Activated CD4-positive, alpha-beta T cell treated with anti-CD3 and anti-CD28 coated beads, Interleukin-2, amount 50 U/mL, for 1 hour (primary cell): Measurements from ENCODE around the gene BICD1.
"Not testable (repeated sequence)": the region's sequence is repeated elsewhere in the genome, so short reads cannot be mapped to it uniquely, and the experiment has no call there.

Source experiments
- DNase-seq: peaks from one replicate; pipeline ENCODE4 v3.0.0-alpha.2; 2020

BICD1 gene

GRCh38 chr12:32146074-32146873 is 39.6 kb downstream of the BICD1 start:
- no peak for DNase-seq

- no peak for DNase-seq
Measured at GRCh38 chr12:32148372-32148771, 41.7 kb downstream of the BICD1 start.

DNA sequence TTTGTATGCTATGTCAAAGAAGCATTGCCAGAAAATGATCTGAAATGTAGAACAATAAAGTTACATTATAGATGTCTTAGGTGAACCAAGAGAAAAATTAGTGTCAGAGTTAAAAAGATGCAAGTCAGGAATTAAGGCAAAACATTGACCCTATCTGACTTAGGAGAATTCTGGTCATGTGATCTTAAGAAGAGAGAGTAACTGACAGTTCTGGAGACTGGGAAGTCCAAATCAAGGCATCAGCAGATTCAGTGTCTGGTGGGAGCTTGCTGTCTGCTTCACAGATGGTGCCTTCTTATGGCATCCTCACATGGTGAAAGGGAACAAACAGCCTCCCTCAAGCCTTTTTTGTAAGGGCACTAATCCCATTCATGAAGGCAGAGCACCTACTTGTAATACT is 42.8 kb downstream of the BICD1 start:
- no peak for DNase-seq

DNA sequence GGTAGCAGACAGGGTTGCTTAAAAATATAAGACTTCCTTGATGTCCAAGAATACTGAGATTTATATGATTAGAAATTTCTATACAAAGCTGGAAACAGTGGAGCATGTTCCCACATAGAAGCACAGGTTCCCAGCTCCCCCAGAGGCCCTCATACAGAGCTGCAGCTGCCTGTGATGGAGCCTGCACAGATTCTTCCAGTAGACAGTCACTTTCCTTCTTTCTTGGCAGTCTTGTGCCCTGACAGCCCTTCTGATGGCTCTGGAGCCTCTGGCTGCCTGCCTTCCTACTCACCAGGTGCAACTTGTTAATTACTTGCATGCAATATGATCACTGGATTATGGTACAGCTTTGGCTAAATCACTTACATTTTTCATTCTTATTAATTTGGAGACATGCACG is 44.4 kb downstream of the BICD1 start:
- DNase-seq = no peak

DNA sequence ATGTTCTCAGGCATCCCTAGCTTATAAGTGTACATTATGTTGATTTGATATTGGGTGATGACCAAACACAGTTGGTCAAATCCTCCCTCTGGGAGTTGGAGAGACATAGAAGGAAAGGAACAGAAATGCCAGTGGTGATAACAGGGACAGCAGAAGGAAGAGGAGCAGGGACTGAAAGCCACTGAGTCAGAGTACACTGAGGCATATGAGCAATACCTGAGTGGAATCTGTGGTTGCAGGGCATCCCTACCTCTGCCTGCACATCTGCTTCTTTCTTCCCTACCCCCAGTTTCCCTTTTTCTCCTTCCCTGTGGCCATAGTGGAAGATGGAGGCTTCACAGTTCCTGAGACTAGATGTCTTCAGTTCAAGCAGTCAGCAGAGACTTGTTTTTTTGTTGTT is 44.9 kb downstream of the BICD1 start:
- no peak for DNase-seq

DNA sequence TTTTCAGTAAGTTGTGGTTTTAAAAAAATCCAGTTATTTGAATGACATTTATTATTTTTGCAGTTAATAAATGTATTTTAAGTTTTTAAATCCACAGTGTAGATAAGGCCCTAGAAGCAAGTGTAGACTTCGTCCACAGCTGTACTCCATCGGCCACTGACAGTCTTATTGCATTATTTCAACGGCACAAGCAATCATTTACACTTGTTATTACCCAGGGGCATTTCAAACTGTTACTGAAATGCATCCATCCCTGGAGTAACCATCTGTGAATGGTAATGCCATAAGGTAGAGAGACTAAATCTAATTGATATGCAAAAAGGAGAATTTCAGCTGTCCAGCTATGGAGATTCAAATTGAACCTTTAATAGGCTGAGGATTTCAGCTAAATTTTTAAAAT is 48.4 kb downstream of the BICD1 start:
- DNase-seq = no peak

- DNase-seq = no peak
Measured at GRCh38 chr12:32155961-32156529, 49.4 kb downstream of the BICD1 start.

DNA sequence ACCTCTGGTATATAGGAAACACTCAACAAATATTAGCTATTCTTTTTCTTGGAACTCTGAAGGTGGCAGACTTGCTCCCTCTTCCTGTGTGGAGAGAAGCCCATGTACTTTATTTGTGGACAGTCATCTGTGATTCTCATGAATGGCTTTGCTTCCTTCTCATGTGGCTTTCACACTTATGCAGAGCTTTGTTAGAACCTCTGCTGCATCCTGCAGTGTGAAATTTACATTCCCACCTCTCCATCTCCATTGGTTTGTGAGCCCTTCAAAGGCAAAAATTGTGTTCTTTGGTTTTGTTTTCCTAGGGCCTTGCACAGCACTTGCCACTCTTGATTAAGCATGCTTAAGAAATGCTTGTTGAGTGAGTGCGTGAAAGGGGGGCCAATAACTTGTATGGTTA is 51.9 kb downstream of the BICD1 start:
- no peak for DNase-seq

DNA sequence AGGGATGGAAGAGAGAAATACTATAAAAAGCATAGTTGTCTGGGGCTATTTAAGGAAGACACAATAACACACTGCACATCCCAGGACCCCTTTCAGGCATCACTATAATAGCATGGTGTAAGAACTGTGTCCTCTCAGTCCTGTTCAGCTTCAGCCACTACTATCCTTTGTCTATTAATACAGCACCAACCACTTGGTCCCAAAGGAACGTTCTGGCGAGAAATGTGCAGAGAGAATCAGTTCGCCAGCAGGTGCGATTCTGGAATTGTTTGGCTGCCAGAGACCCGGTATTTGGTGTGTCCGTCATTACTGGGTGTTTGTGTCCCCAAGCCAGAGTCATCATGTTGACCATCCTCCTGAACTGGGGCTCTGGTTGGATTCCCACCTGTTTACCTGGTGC is 52.7 kb downstream of the BICD1 start:
- no peak for DNase-seq

GRCh38 chr12:32159925-32160324 is 53.3 kb downstream of the BICD1 start:
- DNase-seq = no peak

GRCh38 chr12:32161058-32161457 is 54.4 kb downstream of the BICD1 start:
- DNase-seq = no peak

DNA sequence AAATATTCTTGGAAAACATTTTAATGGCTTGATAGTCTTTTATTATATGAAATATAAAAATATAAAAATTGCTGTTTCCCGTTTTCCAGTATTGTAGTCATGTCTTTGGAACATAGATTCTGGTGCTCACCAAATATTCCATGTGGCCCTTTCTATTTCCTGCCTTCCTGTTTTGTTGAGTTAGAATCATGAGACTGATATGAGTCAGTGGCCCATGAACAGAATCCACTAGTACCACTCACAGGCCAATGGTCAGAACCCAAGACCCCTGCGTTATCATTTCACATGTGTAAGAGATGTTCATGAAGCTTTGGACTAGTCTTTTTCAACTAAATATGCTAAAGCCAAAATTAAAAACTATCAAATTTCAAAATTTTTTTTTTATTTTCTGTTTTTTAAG is 56.9 kb downstream of the BICD1 start:
- no peak for DNase-seq

GRCh38 chr12:32166510-32166909 is 59.9 kb downstream of the BICD1 start:
- DNase-seq = no peak

GRCh38 chr12:32170437-32170998 is 63.9 kb downstream of the BICD1 start:
- no peak for DNase-seq

DNA sequence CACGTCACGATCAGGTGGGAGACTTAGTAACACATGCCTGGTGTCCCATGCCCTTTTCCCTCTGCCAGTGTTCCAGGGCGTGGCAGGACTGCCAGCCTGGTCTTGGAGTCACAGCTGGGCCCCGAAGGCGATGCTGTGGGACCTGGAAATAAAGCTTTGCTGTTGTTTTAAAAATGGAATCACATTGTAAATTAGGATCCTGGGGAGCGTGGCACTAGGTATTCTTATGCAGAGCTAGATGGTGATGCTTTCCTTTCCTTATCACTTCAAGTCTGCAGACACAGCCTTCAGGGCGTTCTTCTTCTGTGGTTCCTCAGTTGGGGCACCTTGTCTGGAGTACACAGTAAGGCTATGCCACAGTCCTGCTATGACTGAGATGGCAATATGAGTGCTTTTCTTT is 64.6 kb downstream of the BICD1 start:
- no peak for DNase-seq

DNA sequence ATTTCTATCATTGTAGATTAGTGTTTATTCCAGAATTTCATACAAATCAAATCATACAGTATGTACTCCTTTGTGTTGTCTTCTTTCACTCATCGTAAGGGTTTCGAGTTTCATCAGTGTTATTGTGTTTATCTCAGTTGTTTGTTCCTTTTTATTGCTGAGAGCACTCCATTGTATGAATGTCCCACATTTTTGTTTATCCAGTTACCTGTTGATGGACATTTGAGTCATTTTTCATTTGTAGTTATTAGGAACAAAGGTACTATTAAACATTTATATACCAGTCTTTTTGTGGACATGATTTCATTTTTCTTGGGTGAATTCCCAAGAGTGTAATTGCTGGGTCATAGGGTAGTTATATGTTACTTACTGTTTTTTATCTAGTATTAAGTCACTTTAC is 70.0 kb downstream of the BICD1 start:
- no peak for DNase-seq

- no peak for DNase-seq
Measured at GRCh38 chr12:32178341-32179010, 71.8 kb downstream of the BICD1 start.

GRCh38 chr12:32179011-32179395 is 72.4 kb downstream of the BICD1 start:
- DNase-seq = no peak

DNA sequence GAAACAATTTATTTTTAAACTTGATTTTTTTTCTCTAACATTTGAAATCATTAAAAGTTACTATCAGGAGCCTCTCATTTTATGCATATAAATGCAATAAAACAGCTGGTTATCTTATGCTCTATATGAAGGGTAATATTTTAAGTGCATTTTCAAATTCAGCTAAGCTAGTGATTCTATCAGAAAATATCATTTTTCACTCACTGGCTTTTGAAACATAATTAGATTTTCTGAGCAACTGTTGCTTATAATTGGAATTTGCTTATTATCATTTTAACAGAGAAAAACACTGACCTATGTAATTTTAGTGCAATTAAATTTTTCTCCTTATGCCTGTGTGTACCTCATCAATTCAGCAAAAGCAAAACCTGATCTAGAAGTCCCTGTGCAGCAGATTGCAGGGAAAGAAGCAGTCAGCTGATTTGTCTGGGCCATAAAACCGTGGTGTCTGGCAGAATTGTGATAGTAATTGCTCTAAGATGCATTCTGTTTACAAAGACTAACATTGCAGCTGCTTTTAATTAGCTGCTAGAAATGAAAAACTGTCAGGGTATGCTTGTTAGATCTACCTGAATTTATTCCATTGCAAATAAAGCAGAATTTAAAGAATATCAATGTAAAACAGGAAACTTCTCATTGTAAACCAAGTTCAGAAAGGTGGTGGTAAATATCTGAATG is 75.0 kb downstream of the BICD1 start:
- DNase-seq = no peak

DNA sequence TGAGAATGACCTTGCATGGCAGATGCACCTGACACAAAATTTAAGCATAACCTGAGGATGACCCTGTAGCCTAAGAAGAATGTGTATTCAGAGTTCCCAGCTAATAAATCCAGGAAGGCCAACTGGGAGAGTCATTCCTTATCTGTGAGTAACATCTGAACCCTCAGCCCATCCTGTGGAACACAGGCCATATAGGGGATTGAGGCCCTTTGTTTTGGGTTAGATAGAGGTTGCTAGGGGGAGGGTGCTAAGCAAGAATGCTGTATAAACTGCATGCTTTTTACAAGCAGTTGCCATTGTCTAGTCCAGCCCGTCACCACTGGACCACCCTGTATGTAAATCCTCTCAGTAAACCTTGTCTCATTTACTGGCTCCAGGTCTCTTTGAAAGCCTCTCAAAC is 77.0 kb downstream of the BICD1 start:
- DNase-seq = no peak

- not testable (repeated sequence) for DNase-seq
Measured at GRCh38 chr12:32187127-32187526, 80.5 kb downstream of the BICD1 start.

GRCh38 chr12:32191445-32191844 is 84.8 kb downstream of the BICD1 start:
- DNase-seq = no peak
